OCI-LY1 (cell line): ENCODE data around the gene GAPDHS.

Source experiments
- H2AFZ ChIP-seq: fragments of 200-600 bp; sonication (generic), shearing (Covaris generic); 2 replicates; pipeline ENCODE4 v1.6.0; 2014; ENCODE audit warnings: antibody characterized with exemption, mild to moderate bottlenecking, low read length
- H3F3A ChIP-seq: fragments of 200-600 bp; sonication (generic), shearing (Covaris generic); 2 replicates; pipeline ENCODE4 v1.6.0; 2014; ENCODE audit warnings: mild to moderate bottlenecking, antibody characterized with exemption, low read length, moderate library complexity; ENCODE audit not compliant: insufficient read depth
- H3K27ac ChIP-seq: fragments of 200-600 bp; sonication (generic); 2 replicates; pipeline ENCODE4 v1.5.1; 2014; ENCODE audit warnings: low read length, mixed run types, mild to moderate bottlenecking, low read depth; ENCODE audit not compliant: poor library complexity, severe bottlenecking
- H3K27me3 ChIP-seq: fragments of 200-600 bp; sonication (generic); 2 replicates; pipeline ENCODE4 v1.6.0; 2014; ENCODE audit warnings: antibody characterized with exemption, mild to moderate bottlenecking, low read length, moderate library complexity; ENCODE audit not compliant: insufficient read depth
- H3K36me3 ChIP-seq: fragments of 200-600 bp; sonication (generic); 2 replicates; pipeline ENCODE4 v1.6.1; 2014; ENCODE audit warnings: mild to moderate bottlenecking, antibody characterized with exemption, low read length, moderate library complexity, mixed read lengths; ENCODE audit not compliant: insufficient read depth
- H3K4me1 ChIP-seq: fragments of 200-600 bp; sonication (generic); 2 replicates; pipeline ENCODE4 v1.5.1; 2014; ENCODE audit warnings: mild to moderate bottlenecking, low read length, moderate library complexity; ENCODE audit not compliant: insufficient read depth, severe bottlenecking
- H3K4me2 ChIP-seq: fragments of 200-600 bp; sonication (generic), shearing (Covaris generic); 2 replicates; pipeline ENCODE4 v1.6.1; 2014; ENCODE audit warnings: low read length
- H3K4me3 ChIP-seq: fragments of 200-600 bp; sonication (generic); 2 replicates; pipeline ENCODE4 v1.5.1; 2014; ENCODE audit warnings: low read length, low read depth, mild to moderate bottlenecking, mixed read lengths; ENCODE audit not compliant: poor library complexity, severe bottlenecking
- H3K79me2 ChIP-seq: fragments of 200-600 bp; shearing (Covaris generic); 2 replicates; pipeline ENCODE4 v1.6.1; 2016; ENCODE audit warnings: mixed run types, low read length, mixed read lengths; ENCODE audit not compliant: insufficient read depth
- H3K9ac ChIP-seq: fragments of 200-600 bp; sonication (generic), shearing (Covaris generic); 2 replicates; pipeline ENCODE4 v1.6.1; 2014; ENCODE audit warnings: mild to moderate bottlenecking, low read length, mixed read lengths
- H3K9me2 ChIP-seq: fragments of 200-600 bp; sonication (generic), shearing (Covaris generic); 2 replicates; pipeline ENCODE4 v1.6.1; 2014; ENCODE audit warnings: low read depth, mild to moderate bottlenecking, low read length, mixed read lengths
- H3K9me3 ChIP-seq: fragments of 200-600 bp; shearing (Covaris generic); 2 replicates; pipeline ENCODE4 v1.6.1; 2014; ENCODE audit warnings: low read length, mixed read lengths
- H4K20me1 ChIP-seq: fragments of 200-600 bp; sonication (generic), shearing (Covaris generic); 2 replicates; pipeline ENCODE4 v1.6.0; 2016; ENCODE audit warnings: mild to moderate bottlenecking, low read length; ENCODE audit not compliant: insufficient read depth
- EZH2 ChIP-seq: fragments of 200-600 bp; sonication (generic), shearing (Covaris generic); IDR thresholded peaks from 2 replicates; pipeline ENCODE4 v1.8.0; 2017; ENCODE audit warnings: borderline replicate concordance, mixed run types, mild to moderate bottlenecking, antibody characterized with exemption, low read length, moderate library complexity, mixed read lengths
- TF ChIP-seq, protein P1 (sequence below): fragments of 200-600 bp; sonication (generic), shearing (Covaris generic); IDR thresholded peaks from 2 replicates; pipeline ENCODE4 v1.5.1; 2017; ENCODE audit warnings: mild to moderate bottlenecking, antibody characterized with exemption, low read length, moderate library complexity, mixed read lengths

GAPDHS gene

DNA sequence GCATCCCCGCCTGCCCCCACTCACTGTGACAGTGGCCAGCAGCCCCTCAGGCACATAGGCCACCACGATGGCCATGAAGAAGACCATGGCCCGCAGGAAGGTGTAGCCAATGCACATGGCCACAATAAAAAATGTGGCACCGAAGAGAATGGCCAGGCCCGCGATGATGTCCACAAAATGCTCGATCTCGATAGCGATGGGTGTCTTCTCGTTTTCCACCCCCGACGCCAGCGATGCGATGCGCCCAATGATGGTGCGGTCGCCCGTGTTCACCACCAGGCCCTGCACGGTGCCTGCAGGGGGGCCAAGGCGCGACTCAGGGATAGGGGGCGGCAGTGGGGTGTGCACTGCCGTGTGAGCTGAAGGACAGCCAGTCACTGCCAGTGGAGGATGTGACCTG is 26.5 kb downstream of the GAPDHS start:
- Histone ChIP-seq H3K36me3 (no peaks in the 10 kb centered on the region), H3K9me2 (no peaks in the 10 kb centered on the region), H3K79me2 (no peaks in the 10 kb centered on the region), H3K4me3 (no peak overlapping the region), H2AFZ (no peak overlapping the region), H3F3A (no peaks in the 10 kb centered on the region), H3K27me3 (no peaks in the 10 kb centered on the region; the same call in none of the 2 replicates), H3K4me2 (no peak overlapping the region), H3K9ac (no peak overlapping the region), H3K4me1 (peaks cover 11% of the 10 kb centered on the region), H3K27ac (no peak overlapping the region), H4K20me1 (no peaks in the 10 kb centered on the region), H3K9me3 (no peaks in the 10 kb centered on the region)
- TF ChIP-seq, protein P1, sequence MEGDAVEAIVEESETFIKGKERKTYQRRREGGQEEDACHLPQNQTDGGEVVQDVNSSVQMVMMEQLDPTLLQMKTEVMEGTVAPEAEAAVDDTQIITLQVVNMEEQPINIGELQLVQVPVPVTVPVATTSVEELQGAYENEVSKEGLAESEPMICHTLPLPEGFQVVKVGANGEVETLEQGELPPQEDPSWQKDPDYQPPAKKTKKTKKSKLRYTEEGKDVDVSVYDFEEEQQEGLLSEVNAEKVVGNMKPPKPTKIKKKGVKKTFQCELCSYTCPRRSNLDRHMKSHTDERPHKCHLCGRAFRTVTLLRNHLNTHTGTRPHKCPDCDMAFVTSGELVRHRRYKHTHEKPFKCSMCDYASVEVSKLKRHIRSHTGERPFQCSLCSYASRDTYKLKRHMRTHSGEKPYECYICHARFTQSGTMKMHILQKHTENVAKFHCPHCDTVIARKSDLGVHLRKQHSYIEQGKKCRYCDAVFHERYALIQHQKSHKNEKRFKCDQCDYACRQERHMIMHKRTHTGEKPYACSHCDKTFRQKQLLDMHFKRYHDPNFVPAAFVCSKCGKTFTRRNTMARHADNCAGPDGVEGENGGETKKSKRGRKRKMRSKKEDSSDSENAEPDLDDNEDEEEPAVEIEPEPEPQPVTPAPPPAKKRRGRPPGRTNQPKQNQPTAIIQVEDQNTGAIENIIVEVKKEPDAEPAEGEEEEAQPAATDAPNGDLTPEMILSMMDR, result no peak
- no peak for TF ChIP-seq EZH2

DNA sequence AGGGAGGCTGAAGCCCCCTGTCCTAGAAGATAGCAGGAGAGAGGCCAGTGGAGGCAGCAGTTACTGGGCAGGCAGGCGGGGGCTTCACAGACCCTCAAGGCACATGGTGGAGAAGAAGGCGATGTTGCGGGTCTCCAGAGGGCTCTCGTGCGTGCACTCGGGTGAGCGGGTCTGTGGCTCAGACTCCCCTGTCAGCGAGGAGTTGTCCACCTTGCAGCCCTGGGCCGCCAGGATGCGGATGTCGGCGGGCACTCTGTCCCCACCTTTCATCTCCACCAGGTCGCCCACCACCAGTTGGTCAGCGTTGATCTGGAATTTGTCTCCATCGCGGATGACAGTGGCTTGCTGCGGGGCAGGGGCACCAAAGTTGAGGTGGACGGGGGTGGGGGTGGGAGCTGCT is 27.0 kb downstream of the GAPDHS start:
- peaks cover 11% of the 10 kb centered on the region for H3K4me1 ChIP-seq
- no peak overlapping the region for H3K4me2 ChIP-seq
- H3K4me3 ChIP-seq, result no peak overlapping the region
- H2AFZ ChIP-seq, result no peak overlapping the region
- no peaks in the 10 kb centered on the region; the same call in none of the 2 replicates for H3K27me3 ChIP-seq
- H4K20me1 ChIP-seq, result no peaks in the 10 kb centered on the region
- H3K27ac ChIP-seq, result no peak overlapping the region
- H3K79me2 ChIP-seq, result no peaks in the 10 kb centered on the region
- H3F3A ChIP-seq, result no peaks in the 10 kb centered on the region
- no peaks in the 10 kb centered on the region for H3K36me3 ChIP-seq
- no peak overlapping the region for H3K9ac ChIP-seq
- no peaks in the 10 kb centered on the region for H3K9me2 ChIP-seq
- no peak for TF ChIP-seq EZH2
- TF ChIP-seq, protein P1, result no peak
- H3K9me3 ChIP-seq, result no peaks in the 10 kb centered on the region

DNA sequence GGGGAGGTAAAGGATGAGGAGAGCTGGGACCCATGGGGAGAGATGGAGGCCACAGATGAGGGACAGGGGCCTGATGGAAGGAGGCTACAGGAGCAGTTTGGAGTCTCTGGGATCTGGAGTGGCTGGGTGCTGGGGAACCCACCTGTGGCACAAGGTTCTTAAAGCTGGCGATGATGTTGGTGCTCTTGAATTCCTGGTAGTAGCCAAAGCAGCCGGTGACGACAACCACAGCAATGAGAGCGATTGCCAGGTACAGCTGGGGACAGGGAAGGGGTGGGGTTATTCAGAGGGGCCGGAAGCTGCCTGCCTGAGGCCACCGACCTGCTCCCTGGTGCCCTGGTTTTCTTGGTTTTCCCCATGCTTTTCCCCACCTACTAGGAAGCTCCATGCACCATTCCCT is 27.4 kb downstream of the GAPDHS start:
- H3K79me2 ChIP-seq, result no peaks in the 10 kb centered on the region
- H3K9me3 ChIP-seq, result no peaks in the 10 kb centered on the region
- H3K4me3 ChIP-seq, result no peak overlapping the region
- H3K9ac ChIP-seq, result no peak overlapping the region
- no peak for TF ChIP-seq EZH2
- TF ChIP-seq, protein P1, result no peak
- H3K9me2 ChIP-seq, result no peaks in the 10 kb centered on the region
- H3F3A ChIP-seq, result no peaks in the 10 kb centered on the region
- no peaks in the 10 kb centered on the region for H4K20me1 ChIP-seq
- no peaks in the 10 kb centered on the region; the same call in none of the 2 replicates for H3K27me3 ChIP-seq
- no peak overlapping the region for H3K27ac ChIP-seq
- no peak overlapping the region for H2AFZ ChIP-seq
- peaks cover 11% of the 10 kb centered on the region for H3K4me1 ChIP-seq
- no peaks in the 10 kb centered on the region for H3K36me3 ChIP-seq
- H3K4me2 ChIP-seq, result no peak overlapping the region
